Measurements from ENCODE around the gene RIGI.

DNA sequence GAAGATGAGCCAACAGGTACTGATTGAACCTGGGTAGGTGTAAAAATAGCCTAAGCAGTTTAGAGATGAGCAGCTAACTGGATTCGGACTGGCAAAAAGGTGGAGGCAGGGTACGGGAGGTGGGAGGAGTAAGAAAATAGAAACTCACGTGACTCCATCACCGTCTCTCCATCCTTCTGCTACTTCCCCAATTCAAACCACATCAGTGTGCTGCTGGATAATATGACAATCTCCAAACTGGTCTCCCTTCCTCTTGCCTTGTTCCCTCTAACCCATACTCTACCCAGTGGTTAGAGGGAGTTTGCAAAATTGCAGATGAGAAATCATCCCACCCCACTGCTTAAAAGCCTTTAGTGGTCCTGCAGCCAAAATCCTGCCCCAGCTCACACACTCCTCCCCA, 42.7 kb downstream of the RIGI start:
- TF ChIP-seq, protein P1, sequence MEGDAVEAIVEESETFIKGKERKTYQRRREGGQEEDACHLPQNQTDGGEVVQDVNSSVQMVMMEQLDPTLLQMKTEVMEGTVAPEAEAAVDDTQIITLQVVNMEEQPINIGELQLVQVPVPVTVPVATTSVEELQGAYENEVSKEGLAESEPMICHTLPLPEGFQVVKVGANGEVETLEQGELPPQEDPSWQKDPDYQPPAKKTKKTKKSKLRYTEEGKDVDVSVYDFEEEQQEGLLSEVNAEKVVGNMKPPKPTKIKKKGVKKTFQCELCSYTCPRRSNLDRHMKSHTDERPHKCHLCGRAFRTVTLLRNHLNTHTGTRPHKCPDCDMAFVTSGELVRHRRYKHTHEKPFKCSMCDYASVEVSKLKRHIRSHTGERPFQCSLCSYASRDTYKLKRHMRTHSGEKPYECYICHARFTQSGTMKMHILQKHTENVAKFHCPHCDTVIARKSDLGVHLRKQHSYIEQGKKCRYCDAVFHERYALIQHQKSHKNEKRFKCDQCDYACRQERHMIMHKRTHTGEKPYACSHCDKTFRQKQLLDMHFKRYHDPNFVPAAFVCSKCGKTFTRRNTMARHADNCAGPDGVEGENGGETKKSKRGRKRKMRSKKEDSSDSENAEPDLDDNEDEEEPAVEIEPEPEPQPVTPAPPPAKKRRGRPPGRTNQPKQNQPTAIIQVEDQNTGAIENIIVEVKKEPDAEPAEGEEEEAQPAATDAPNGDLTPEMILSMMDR (IDR thresholded peaks at IDR 0.05): no peak
- TF ChIP-seq POLR2A (IDR thresholded peaks at IDR 0.05): no peak

Measured in uterus (tissue), 2 donors.